H9 (cell line): ENCODE data around the gene PDE4DIP. TPM values are rescaled to one million over a fixed set of nuclear protein-coding genes. Genes with fewer than 3 reads are reported as not detected.
"Not testable (repeated sequence)": the region's sequence is repeated elsewhere in the genome, so short reads cannot be mapped to it uniquely, and the experiment has no call there.

Experiments used
- DNase-seq: peaks from one replicate; pipeline ENCODE4 v3.0.0-alpha.2; 2017
- H2AFZ ChIP-seq: one replicate; pipeline ENCODE4 v1.6.1; 2013; ENCODE audit warnings: mild to moderate bottlenecking, low read length, control low read depth, moderate library complexity
- H2AK5ac ChIP-seq: 2 replicates; pipeline ENCODE4 v1.6.1; 2013; ENCODE audit warnings: low read length, control low read depth, mixed read lengths; ENCODE audit not compliant: insufficient read length
- H2BK120ac ChIP-seq: one replicate; pipeline ENCODE4 v1.6.1; 2013; ENCODE audit warnings: low read depth, mild to moderate bottlenecking, low read length, control low read depth, inconsistent platforms; ENCODE audit not compliant: poor library complexity, severe bottlenecking
- H2BK12ac ChIP-seq: 2 replicates; pipeline ENCODE4 v1.6.1; 2013; ENCODE audit warnings: low read length, control low read depth, mixed read lengths, low read depth; ENCODE audit not compliant: insufficient read length
- H2BK15ac ChIP-seq: 2 replicates; pipeline ENCODE4 v1.6.1; 2013; ENCODE audit warnings: low read depth, low read length, control low read depth
- H2BK20ac ChIP-seq: one replicate; pipeline ENCODE4 v1.6.1; 2013; ENCODE audit warnings: low read depth, mild to moderate bottlenecking, low read length, control low read depth, inconsistent platforms; ENCODE audit not compliant: poor library complexity, severe bottlenecking
- H2BK5ac ChIP-seq: 2 replicates; pipeline ENCODE4 v1.6.1; 2013; ENCODE audit warnings: low read length, control low read depth, mixed read lengths; ENCODE audit not compliant: insufficient read length
- H3K14ac ChIP-seq: 2 replicates; pipeline ENCODE4 v1.6.1; 2013; ENCODE audit warnings: low read length, control low read depth; ENCODE audit not compliant: insufficient read depth
- H3K18ac ChIP-seq: 2 replicates; pipeline ENCODE4 v1.6.1; 2013; ENCODE audit warnings: low read depth, mild to moderate bottlenecking, mixed read lengths, low read length, control low read depth; ENCODE audit not compliant: insufficient read length
- H3K23ac ChIP-seq: 2 replicates; pipeline ENCODE4 v1.6.1; 2013; ENCODE audit warnings: low read length, control low read depth, mixed read lengths, low read depth; ENCODE audit not compliant: insufficient read length
- H3K23me2 ChIP-seq: 2 replicates; pipeline ENCODE4 v1.6.1; 2013; ENCODE audit warnings: low read depth, mild to moderate bottlenecking, mixed read lengths, low read length, control low read depth; ENCODE audit not compliant: insufficient read length, poor library complexity, severe bottlenecking
- H3K27ac ChIP-seq: 2 replicates; pipeline ENCODE4 v1.5.1; 2013; ENCODE audit warnings: low read length, control low read depth, mixed read lengths, low read depth; ENCODE audit not compliant: insufficient read length
- H3K27me3 ChIP-seq: 2 replicates; pipeline ENCODE4 v1.6.1; 2013; ENCODE audit warnings: low read length, control low read depth, inconsistent platforms; ENCODE audit not compliant: insufficient read depth
- H3K4ac ChIP-seq: 2 replicates; pipeline ENCODE4 v1.6.1; 2013; ENCODE audit warnings: low read depth, mild to moderate bottlenecking, control low read depth, inconsistent platforms, low read length, moderate library complexity
- H3K4me1 ChIP-seq: 2 replicates; pipeline ENCODE4 v1.6.1; 2013; ENCODE audit warnings: low read length, control low read depth, inconsistent platforms; ENCODE audit not compliant: insufficient read depth
- H3K4me2 ChIP-seq: 2 replicates; pipeline ENCODE4 v1.6.1; 2013; ENCODE audit warnings: low read length, control low read depth, mixed read lengths; ENCODE audit not compliant: insufficient read length, insufficient read depth
- H3K56ac ChIP-seq: 2 replicates; pipeline ENCODE4 v1.6.1; 2013; ENCODE audit warnings: low read depth, mild to moderate bottlenecking, mixed read lengths, low read length, control low read depth; ENCODE audit not compliant: insufficient read length
- H3K79me1 ChIP-seq: 2 replicates; pipeline ENCODE4 v1.6.1; 2013; ENCODE audit warnings: low read depth, mild to moderate bottlenecking, moderate library complexity, low read length, control low read depth, inconsistent platforms; ENCODE audit not compliant: insufficient read depth, poor library complexity, severe bottlenecking
- H3K79me2 ChIP-seq: 2 replicates; pipeline ENCODE4 v1.6.1; 2013; ENCODE audit warnings: low read length, control low read depth, inconsistent platforms; ENCODE audit not compliant: insufficient read depth
- H3K9ac ChIP-seq: 2 replicates; pipeline ENCODE4 v1.6.1; 2013; ENCODE audit warnings: low read length, control low read depth, mixed read lengths; ENCODE audit not compliant: insufficient read length; ENCODE audit errors: extremely low read depth
- H3K9me3 ChIP-seq: one replicate; pipeline ENCODE4 v1.6.1; 2013; ENCODE audit warnings: low read depth, low read length, inconsistent platforms; ENCODE audit not compliant: control insufficient read depth
- H3T11ph ChIP-seq: one replicate; pipeline ENCODE4 v1.6.1; 2013; ENCODE audit warnings: mild to moderate bottlenecking, low read length, control low read depth, inconsistent platforms
- H4K20me1 ChIP-seq: one replicate; pipeline ENCODE4 v1.6.1; 2013; ENCODE audit not compliant: control insufficient read depth, insufficient read length, insufficient read depth
- H4K5ac ChIP-seq: 2 replicates; pipeline ENCODE4 v1.6.1; 2013; ENCODE audit warnings: low read depth, mild to moderate bottlenecking, mixed read lengths, low read length, control low read depth; ENCODE audit not compliant: insufficient read length
- H4K8ac ChIP-seq: replicated peaks from 2 replicates; pipeline ENCODE4 v1.6.1; 2013; ENCODE audit warnings: low read length, control low read depth, mixed read lengths, low read depth; ENCODE audit not compliant: insufficient read length
- H4K91ac ChIP-seq: 2 replicates; pipeline ENCODE4 v1.6.1; 2013; ENCODE audit warnings: low read depth, mild to moderate bottlenecking, moderate library complexity, mixed read lengths, low read length, control low read depth; ENCODE audit not compliant: insufficient read length
- H3K27ac Mint-ChIP-seq, 3 experiments: 2 replicates in 2 of 3; 3 replicates in 1 of 3; pipeline ENCODE4 v1.8.0; 2020 to 2021; ENCODE audit warnings: mixed read lengths in 3 of 3, mild to moderate bottlenecking in 1 of 3, moderate library complexity in 1 of 3
- H3K27me3 Mint-ChIP-seq: 2 replicates; pipeline ENCODE4 v1.8.0; 2021; ENCODE audit warnings: low read depth, mild to moderate bottlenecking, moderate library complexity, mixed read lengths
- H3K36me3 Mint-ChIP-seq, 3 experiments: 2 replicates in 2 of 3; 3 replicates in 1 of 3; pipeline ENCODE4 v1.8.0; 2020 to 2021; ENCODE audit warnings: low read depth in 3 of 3, mixed read lengths in 3 of 3; ENCODE audit not compliant: insufficient read depth in 1 of 3
- H3K4me1 Mint-ChIP-seq, 2 experiments: 2 replicates each; pipeline ENCODE4 v1.8.0; 2020; ENCODE audit warnings: mixed read lengths in 2 of 2
- H3K4me3 Mint-ChIP-seq, 2 experiments: 2 replicates in 1 of 2; 3 replicates in 1 of 2; pipeline ENCODE4 v1.8.0; 2020 to 2021; ENCODE audit warnings: mild to moderate bottlenecking in 2 of 2, mixed read lengths in 2 of 2, moderate library complexity in 1 of 2
- H3K9me3 Mint-ChIP-seq, 2 experiments: 2 replicates in 1 of 2; 3 replicates in 1 of 2; pipeline ENCODE4 v1.8.0; 2020; ENCODE audit warnings: mild to moderate bottlenecking in 2 of 2, mixed read lengths in 2 of 2, moderate library complexity in 1 of 2
- WGBS: extraction: QIAGEN DNeasy Blood & Tissue Kit; methylation state at CpG from one replicate; pipeline ENCODE4 v1.1.7; 2013; ENCODE audit warnings: missing lambda C conversion rate, low lambda C conversion rate, mixed read lengths; ENCODE audit not compliant: insufficient read length; ENCODE audit errors: extremely low coverage; 5-methylcytosine and 5-hydroxymethylcytosine counted together
- total RNA-seq: library from RNA; stranded (reverse); gene quantifications from 2 replicates; pipeline ENCODE4 v1.2.1, GENCODE V29; 2021

PDE4DIP gene
- total RNA-seq, 1 experiment from 2014 or later: 15.7 TPM

DNA sequence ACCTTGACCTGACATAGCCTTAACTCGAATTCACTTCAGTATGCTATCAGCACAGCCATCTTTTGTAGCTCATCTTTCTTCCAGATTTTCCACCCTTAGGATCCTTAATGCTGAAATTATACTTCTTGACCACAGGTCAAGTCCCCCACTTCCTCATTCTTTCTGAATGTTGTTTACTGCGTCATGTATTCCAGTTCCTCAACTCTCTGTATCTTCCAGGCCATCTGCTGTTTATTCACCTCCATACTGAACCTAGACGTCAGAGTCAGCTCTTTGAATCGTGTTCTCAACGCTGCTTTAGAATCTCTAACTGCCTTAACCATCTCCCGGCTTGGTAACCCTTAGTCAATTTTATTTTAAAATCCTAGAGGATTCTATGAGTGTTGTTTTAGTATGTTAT, 9.8 kb downstream of the PDE4DIP start:
- not testable (repeated sequence) for H4K20me1 ChIP-seq, H3K9ac ChIP-seq, H2BK20ac ChIP-seq, H3K4me3 Mint-ChIP-seq, H3K56ac ChIP-seq, H2AK5ac ChIP-seq, H3K23me2 ChIP-seq, H3K9me3 Mint-ChIP-seq, H3K9me3 ChIP-seq, H3K4me1 ChIP-seq, H3K18ac ChIP-seq, H2BK12ac ChIP-seq, H2AFZ ChIP-seq, H2BK120ac ChIP-seq, H3K27me3 ChIP-seq, H3K79me1 ChIP-seq, H3K27me3 Mint-ChIP-seq, DNase-seq, H3K4me1 Mint-ChIP-seq, H3K4ac ChIP-seq, H3K4me2 ChIP-seq, H3K23ac ChIP-seq, H4K8ac ChIP-seq, H2BK5ac ChIP-seq, H4K91ac ChIP-seq, H3K36me3 Mint-ChIP-seq, H3T11ph ChIP-seq, H4K5ac ChIP-seq, H2BK15ac ChIP-seq, H3K14ac ChIP-seq, H3K79me2 ChIP-seq, H3K27ac Mint-ChIP-seq, H3K27ac ChIP-seq
- WGBS: no CpG with 5 or more reads among the region's 6 CpGs

DNA sequence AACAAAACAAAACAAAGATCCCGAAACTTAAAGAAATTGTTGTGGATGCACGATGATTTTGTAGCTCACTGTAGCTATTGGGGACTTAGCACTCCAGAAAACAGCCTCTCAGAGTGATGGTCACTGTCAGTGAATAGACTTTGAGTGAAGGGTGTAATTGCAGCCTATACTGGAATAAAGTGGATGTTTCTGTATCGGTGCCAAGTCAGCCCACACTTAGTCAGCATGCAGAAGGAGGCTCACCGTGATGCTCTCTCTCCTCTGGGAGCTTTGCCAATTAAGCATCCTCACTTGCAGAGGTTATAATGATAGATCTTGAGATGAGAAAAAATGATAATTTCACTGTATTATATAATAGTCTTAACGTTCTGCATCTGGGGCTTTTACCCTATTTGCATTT, 11.1 kb downstream of the PDE4DIP start:
- not testable (repeated sequence) for H3K4me1 ChIP-seq, H2BK12ac ChIP-seq, H3K9me3 Mint-ChIP-seq, H2AK5ac ChIP-seq, H3K23me2 ChIP-seq, DNase-seq, H2BK20ac ChIP-seq, H3K4me1 Mint-ChIP-seq, H4K91ac ChIP-seq, H2BK15ac ChIP-seq, H3K23ac ChIP-seq, H4K8ac ChIP-seq, H3K27ac ChIP-seq, H3T11ph ChIP-seq, H3K36me3 Mint-ChIP-seq, H3K4ac ChIP-seq, H3K79me2 ChIP-seq, H4K5ac ChIP-seq, H3K27me3 ChIP-seq, H2AFZ ChIP-seq, H3K27me3 Mint-ChIP-seq, H2BK5ac ChIP-seq, H2BK120ac ChIP-seq, H3K4me2 ChIP-seq, H3K79me1 ChIP-seq, H3K27ac Mint-ChIP-seq, H3K56ac ChIP-seq, H4K20me1 ChIP-seq, H3K9me3 ChIP-seq, H3K4me3 Mint-ChIP-seq, H3K14ac ChIP-seq, H3K9ac ChIP-seq, H3K18ac ChIP-seq
- no CpG with 5 or more reads among the region's 5 CpGs for WGBS
